Omental fat pad (tissue), 4 donors: Measurements from ENCODE around the gene NR6A1. TPM values are rescaled to one million over a fixed set of nuclear protein-coding genes. Genes with fewer than 3 reads are reported as not detected.

Experiments used
- ATAC-seq: fragments of 150-250 bp; one replicate; pipeline ENCODE4 v1.9.1; 2016; ENCODE audit warnings: mild to moderate bottlenecking, moderate library complexity; ENCODE audit not compliant: low FRiP score
- DNase-seq: peaks from one replicate; pipeline ENCODE4 v3.0.0-alpha.2; 2019; ENCODE audit warnings: low spot score
- total RNA-seq, 4 donors: library from RNA; depleted of rRNA; stranded (reverse); fragments of >200 nt; gene quantifications; one replicate each; pipeline ENCODE4 v1.1.0, GENCODE V29; 2016
- TF ChIP-seq, protein P1 (sequence below), 3 donors: fragments of 450-650 bp; IDR thresholded peaks; one replicate each; pipeline ENCODE4 v1.5.1; 2016 to 2017; ENCODE audit warnings: antibody characterized with exemption in 3 of 3, mild to moderate bottlenecking in 3 of 3, moderate library complexity in 2 of 3

Gene NR6A1
- total RNA-seq, 4 donors from 2014 or later, result 0.95 to 1.2 (median 1.0) TPM

DNA sequence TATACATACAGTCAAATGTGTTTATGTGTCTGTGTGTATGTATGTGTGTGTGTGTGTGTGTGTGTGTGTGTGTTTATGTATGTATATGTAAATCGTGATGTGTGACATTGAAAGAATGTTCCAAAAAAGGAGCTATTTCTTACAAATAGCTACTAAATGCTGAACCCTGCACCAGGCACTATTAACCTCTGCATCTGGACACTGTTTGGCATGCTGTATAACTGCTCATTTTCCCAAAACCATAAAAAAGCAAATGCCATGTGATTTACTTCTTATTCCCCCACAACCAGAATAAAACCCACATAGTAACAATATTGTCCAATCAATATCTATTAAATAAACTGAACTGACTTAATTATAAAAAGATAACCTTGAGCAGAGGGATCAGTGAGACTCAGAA, 91.1 kb downstream of the NR6A1 start:
- TF ChIP-seq, protein P1, sequence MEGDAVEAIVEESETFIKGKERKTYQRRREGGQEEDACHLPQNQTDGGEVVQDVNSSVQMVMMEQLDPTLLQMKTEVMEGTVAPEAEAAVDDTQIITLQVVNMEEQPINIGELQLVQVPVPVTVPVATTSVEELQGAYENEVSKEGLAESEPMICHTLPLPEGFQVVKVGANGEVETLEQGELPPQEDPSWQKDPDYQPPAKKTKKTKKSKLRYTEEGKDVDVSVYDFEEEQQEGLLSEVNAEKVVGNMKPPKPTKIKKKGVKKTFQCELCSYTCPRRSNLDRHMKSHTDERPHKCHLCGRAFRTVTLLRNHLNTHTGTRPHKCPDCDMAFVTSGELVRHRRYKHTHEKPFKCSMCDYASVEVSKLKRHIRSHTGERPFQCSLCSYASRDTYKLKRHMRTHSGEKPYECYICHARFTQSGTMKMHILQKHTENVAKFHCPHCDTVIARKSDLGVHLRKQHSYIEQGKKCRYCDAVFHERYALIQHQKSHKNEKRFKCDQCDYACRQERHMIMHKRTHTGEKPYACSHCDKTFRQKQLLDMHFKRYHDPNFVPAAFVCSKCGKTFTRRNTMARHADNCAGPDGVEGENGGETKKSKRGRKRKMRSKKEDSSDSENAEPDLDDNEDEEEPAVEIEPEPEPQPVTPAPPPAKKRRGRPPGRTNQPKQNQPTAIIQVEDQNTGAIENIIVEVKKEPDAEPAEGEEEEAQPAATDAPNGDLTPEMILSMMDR (IDR thresholded peaks at IDR 0.05), result no peak
- no peak for DNase-seq
- ATAC-seq, result no peak

DNA sequence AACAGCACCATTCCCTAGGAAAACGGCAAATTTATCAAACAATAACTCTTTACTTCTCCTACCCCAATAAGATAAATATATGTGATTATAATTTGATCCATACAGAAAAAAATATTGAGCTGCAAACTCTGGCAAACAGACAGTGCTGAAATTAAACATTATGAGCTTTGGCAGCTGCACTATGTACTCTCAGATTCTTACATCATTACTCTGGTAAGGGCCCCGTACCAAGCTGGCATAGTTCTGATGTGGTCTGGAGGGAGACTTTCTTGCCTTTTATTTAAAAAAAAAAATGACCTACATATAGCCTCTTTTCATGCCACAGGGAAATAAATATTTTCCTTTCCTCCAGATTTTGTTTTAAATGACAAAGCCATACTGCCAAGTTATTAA, 95.0 kb downstream of the NR6A1 start:
- ATAC-seq, result no peak

GRCh38 chr9:124675261-124676158, 95.6 kb downstream of the NR6A1 start:
- DNase-seq, result no peak
- no peak for ATAC-seq
- TF ChIP-seq, protein P1 (IDR thresholded peaks at IDR 0.05), result no peak

More for the DNA sequence above, 95.0 kb downstream of the NR6A1 start:
- no peak for DNase-seq
- TF ChIP-seq, protein P1 (IDR thresholded peaks at IDR 0.05), result no peak

DNA sequence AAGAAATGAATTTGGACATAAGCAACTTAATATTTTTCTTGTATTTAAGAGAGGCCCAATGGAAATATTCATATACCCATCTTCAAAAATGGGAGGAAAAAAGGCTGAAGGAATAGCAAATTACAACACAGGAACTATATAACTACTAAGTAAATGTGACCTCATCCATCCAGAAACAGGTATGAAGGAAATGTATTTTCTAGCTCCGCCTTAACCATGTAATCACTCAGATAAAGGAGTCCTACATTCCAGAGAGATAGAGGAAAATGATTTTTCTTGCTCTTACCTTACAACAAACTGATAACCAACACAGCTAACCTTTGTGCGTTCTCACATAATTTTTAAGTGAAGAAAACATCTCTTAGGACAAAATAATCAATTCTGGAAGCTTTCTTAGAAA, 96.5 kb downstream of the NR6A1 start:
- TF ChIP-seq, protein P1 (IDR thresholded peaks at IDR 0.05), result no peak
- DNase-seq (no peak), ATAC-seq (no peak)

- DNase-seq, result no peak
- no peak for ATAC-seq
- TF ChIP-seq, protein P1 (IDR thresholded peaks at IDR 0.05), result no peak
These were observed 98.0 kb downstream of the NR6A1 start for GRCh38 chr9:124673063-124673462.

GRCh38 chr9:124671861-124672260, 99.2 kb downstream of the NR6A1 start:
- TF ChIP-seq, protein P1 (IDR thresholded peaks at IDR 0.05), result no peak
- no peak for ATAC-seq

DNA sequence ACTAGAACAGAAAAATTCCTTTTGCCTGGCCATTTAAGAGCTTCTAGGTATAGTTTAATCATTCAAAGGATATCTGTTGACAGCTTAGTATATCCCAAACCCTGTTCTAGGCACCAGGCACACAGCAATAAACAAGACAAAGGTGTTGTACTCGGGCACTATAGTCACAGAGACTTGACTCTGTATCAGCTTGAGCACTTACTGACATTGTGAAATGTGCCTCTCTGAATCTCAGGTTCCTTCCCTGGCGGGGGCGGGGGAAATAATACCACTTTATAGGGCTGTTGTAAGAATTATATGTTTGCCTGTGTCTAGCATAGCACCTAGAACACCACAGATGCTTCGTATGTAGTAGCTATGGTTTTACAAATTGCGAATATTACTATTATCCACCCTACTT, 104.5 kb downstream of the NR6A1 start:
- ATAC-seq, result no peak
- TF ChIP-seq, protein P1 (IDR thresholded peaks at IDR 0.05), result no peak
- no peak for DNase-seq

More at GRCh38 chr9:124671861-124672260, 99.2 kb downstream of the NR6A1 start:
- DNase-seq, result no peak
